K562 (cell line): ENCODE data around the gene AP3B1. TPM values are rescaled to one million over a fixed set of nuclear protein-coding genes. Genes with fewer than 3 reads are reported as not detected.

Experiments
- ATAC-seq: fragments of 200-7000 bp; cut with Tn5 transposase; 3 replicates; pipeline ENCODE4 v1.9.1; 2020; ENCODE audit warnings: moderate library complexity
- BruUV-seq: library from RNA; stranded (reverse); fragments of 400-500 nt; replicated peaks from 2 replicates; lab custom pipeline; 2021; lab: Mats Ljungman, UMichigan
- CTCF ChIA-PET: fragments of 300-600 bp; formaldehyde crosslinking; extraction: SDS; loops from one replicate; lab custom pipeline; 2021; ENCODE audit warnings: low intra/inter-chr PET ratio; lab: Yijun Ruan, JAX
- POLR2A ChIA-PET: fragments of 300-600, 350-650 bp; sonication (Branson Sonifier 250); formaldehyde crosslinking; extraction: SDS; loops from one replicate; lab custom pipeline; 2021; ENCODE audit warnings: antibody characterized with exemption, inconsistent platforms; lab: Yijun Ruan, JAX
- DNase-seq, 4 experiments: peaks; one replicate each; pipeline versions ENCODE4 v3.0.0 to v3.0.0-alpha.2; 2011 to 2018; ENCODE audit warnings: low spot score in 3 of 4, mixed read lengths in 3 of 4; ENCODE audit errors: extremely low read depth in 1 of 4
- FAIRE-seq: peaks from 2 replicates; lab custom pipeline; 2011; peaks lifted over from hg19 to GRCh38; lab: Jason Lieb, UNC
- H2AFZ ChIP-seq: 2 replicates; pipeline ENCODE4 v1.6.0; 2011; ENCODE audit warnings: low read depth, low read length, control low read depth, inconsistent platforms
- H3K27ac ChIP-seq: fragments of 200-600 bp; 3 replicates; pipeline ENCODE4 v1.8.0; 2011; ENCODE audit warnings: low read depth, mild to moderate bottlenecking, control low read depth, inconsistent platforms, low read length, moderate library complexity, mixed read lengths; ENCODE audit errors: extremely low read depth
- H3K27me3 ChIP-seq, 2 experiments: fragments of 300-600 bp in 1 of 2; 2 replicates in 1 of 2; 3 replicates in 1 of 2; pipeline versions ENCODE4 v1.6.0 to v1.8.0; 2011; ENCODE audit warnings: inconsistent platforms in 2 of 2, low read length in 2 of 2, mild to moderate bottlenecking in 1 of 2, mixed read lengths in 1 of 2, moderate library complexity in 1 of 2; ENCODE audit not compliant: control insufficient read depth in 2 of 2, insufficient read depth in 2 of 2
- H3K36me3 ChIP-seq: fragments of 300-600 bp; 3 replicates; pipeline ENCODE4 v1.8.0; 2011; ENCODE audit warnings: mild to moderate bottlenecking, low read length, inconsistent platforms; ENCODE audit not compliant: control insufficient read depth, insufficient read depth
- H3K4me1 ChIP-seq, 2 experiments: fragments of 200-600 bp in 1 of 2; replicated peaks in 1 of 2; 2 replicates in 1 of 2; 3 replicates in 1 of 2; pipeline versions ENCODE4 v1.5.1 to v1.8.0; 2011; ENCODE audit warnings: inconsistent platforms in 2 of 2, low read length in 2 of 2, mild to moderate bottlenecking in 1 of 2, mixed read lengths in 1 of 2, moderate library complexity in 1 of 2; ENCODE audit not compliant: control insufficient read depth in 2 of 2, insufficient read depth in 2 of 2
- H3K4me2 ChIP-seq: 2 replicates; pipeline ENCODE4 v1.6.1; 2011; ENCODE audit warnings: low read length, control low read depth, inconsistent platforms, mixed read lengths; ENCODE audit not compliant: insufficient read depth
- H3K4me3 ChIP-seq: fragments of 200-600 bp; sonication (generic), shearing (Covaris generic); 2 replicates; pipeline ENCODE4 v1.5.1; 2016; ENCODE audit warnings: control low read depth, inconsistent platforms
- H3K79me2 ChIP-seq: fragments of 200-600 bp; 3 replicates; pipeline ENCODE4 v1.8.0; 2011; ENCODE audit warnings: low read length, inconsistent platforms; ENCODE audit not compliant: control insufficient read depth, insufficient read depth
- H3K9ac ChIP-seq, 2 experiments: 2 replicates each; pipeline versions ENCODE4 v1.6.0 to v1.6.1; 2011; ENCODE audit warnings: low read depth in 2 of 2, low read length in 2 of 2, control low read depth in 1 of 2, inconsistent platforms in 1 of 2, mild to moderate bottlenecking in 1 of 2, mixed read lengths in 1 of 2; ENCODE audit not compliant: insufficient read depth in 1 of 2
- H3K9me1 ChIP-seq: one replicate; pipeline ENCODE4 v1.6.0; 2011; ENCODE audit warnings: inconsistent platforms, mild to moderate bottlenecking, low read length, moderate library complexity; ENCODE audit not compliant: control insufficient read depth, insufficient read depth
- H3K9me3 ChIP-seq: replicated peaks from 2 replicates; pipeline ENCODE4 v1.5.1; 2011; ENCODE audit warnings: low read depth, low read length, inconsistent platforms; ENCODE audit not compliant: control insufficient read depth, insufficient read depth
- H4K20me1 ChIP-seq: replicated peaks from 2 replicates; pipeline ENCODE4 v1.6.1; 2011; ENCODE audit warnings: low read length, inconsistent platforms, mixed read lengths; ENCODE audit not compliant: control insufficient read depth, insufficient read depth
- C11orf30 ChIP-seq: fragments of 450-650 bp; IDR thresholded peaks from 2 replicates; pipeline ENCODE4 v1.6.1; 2016; ENCODE audit warnings: low read depth, mild to moderate bottlenecking
- CREB5 ChIP-seq: fragments of 250-450 bp; sonication (Bioruptor Pico); IDR thresholded peaks from 2 replicates; pipeline ENCODE4 v1.5.0; 2020; ENCODE audit warnings: mild to moderate bottlenecking
- CREM ChIP-seq: IDR thresholded peaks from 2 replicates; pipeline ENCODE4 v1.6.1; 2014; ENCODE audit warnings: antibody characterized with exemption, low read depth
- GATA2 ChIP-seq: sonication (generic); formaldehyde crosslinking; IDR thresholded peaks from 2 replicates; pipeline ENCODE4 v1.4.0; 2020; ENCODE audit warnings: mild to moderate bottlenecking, missing genetic modification reagents
- HNRNPLL ChIP-seq: fragments of 200-400 bp; formaldehyde crosslinking; IDR thresholded peaks from 2 replicates; pipeline ENCODE4 v1.6.1; 2017; ENCODE audit warnings: low read length, low read depth, mild to moderate bottlenecking; ENCODE audit not compliant: poor library complexity, severe bottlenecking
- HSF4 ChIP-seq: fragments of 250-450 bp; sonication (Bioruptor Pico); IDR thresholded peaks from 2 replicates; pipeline ENCODE4 v2.1.2; 2022; ENCODE audit warnings: mild to moderate bottlenecking, moderate library complexity, borderline replicate concordance
- NR3C1 ChIP-seq: sonication (generic); formaldehyde crosslinking; IDR thresholded peaks from 2 replicates; pipeline ENCODE4 v1.8.1; 2022; ENCODE audit warnings: missing genetic modification reagents
- NR4A1 ChIP-seq, 2 experiments: fragments of 250-450 bp in 1 of 2; fragments of 450-650 bp in 1 of 2; sonication (Bioruptor Pico) in 1 of 2; IDR thresholded peaks; 2 replicates each; pipeline versions ENCODE4 v1.4.0 to v1.6.1; 2016 to 2020; ENCODE audit warnings: mild to moderate bottlenecking in 2 of 2, missing compliant biosample characterization in 1 of 2, missing genetic modification characterization in 1 of 2, moderate library complexity in 1 of 2
- PTRF ChIP-seq: fragments of 450-650 bp; IDR thresholded peaks from 2 replicates; pipeline ENCODE4 v1.6.1; 2016; ENCODE audit warnings: mild to moderate bottlenecking, missing genetic modification characterization, missing compliant biosample characterization
- STAT5B ChIP-seq: fragments of 250-450 bp; sonication (Bioruptor Pico); IDR thresholded peaks from 2 replicates; pipeline ENCODE4 v1.8.0; 2021; ENCODE audit warnings: mild to moderate bottlenecking, inconsistent platforms
- SUPT5H ChIP-seq: fragments of 450-650 bp; IDR thresholded peaks from 2 replicates; pipeline ENCODE4 v1.6.1; 2016
- TBL1XR1 ChIP-seq, 2 experiments: IDR thresholded peaks; 2 replicates each; pipeline ENCODE4 v1.6.1; 2012; ENCODE audit warnings: improper control_type of control experiment in 2 of 2, low read length in 2 of 2, mild to moderate bottlenecking in 1 of 2
- ZNF24 ChIP-seq: fragments of 450-650 bp; IDR thresholded peaks from 2 replicates; pipeline ENCODE4 v1.6.1; 2016
- ZNF280B ChIP-seq: fragments of 250-450 bp; sonication (Bioruptor Pico); IDR thresholded peaks from 2 replicates; pipeline ENCODE4 v1.5.1; 2021; ENCODE audit warnings: mild to moderate bottlenecking
- ZNF644 ChIP-seq: fragments of 200-800 bp; sonication (Bioruptor generic); IDR thresholded peaks from 2 replicates; pipeline ENCODE4 v1.6.1; 2016; ENCODE audit warnings: low read depth, missing genetic modification characterization, missing compliant biosample characterization
- WGBS: fragments of 100-300 bp; shearing (Covaris generic); methylation state at CpG from one replicate; pipeline ENCODE4 v1.1.6; 2016; ENCODE audit warnings: low coverage, mixed read lengths; ENCODE audit not compliant: insufficient coverage; ENCODE audit errors: missing lambda C conversion rate; 5-methylcytosine and 5-hydroxymethylcytosine counted together
- in situ Hi-C: fragments of 300-500 bp; cut with MboI; formaldehyde crosslinking; loops from 4 replicates; pipeline ENCODE4 v1.15.0; 2018; ENCODE audit warnings: inconsistent platforms, mixed read lengths
- intact Hi-C: fragments of 100-400 bp; cut with micrococcal nuclease; formaldehyde crosslinking; loops from 2 replicates; pipeline ENCODE4 v1.14.2; 2022
- polyA plus RNA-seq, 8 experiments: library from polyadenylated mRNA; depleted of rRNA in 4 of 8; stranded (reverse) in 5 of 8; unstranded in 3 of 8; fragments of >200 nt; fragmentation: Nextera tagmentation in 2 of 8; fragmentation: Illumina TruSeq in 1 of 8; extraction: Ambion mirVana in 2 of 8; extraction: Trizol in 1 of 8; gene quantifications; 2 replicates each; pipeline versions ENCODE4 v1.2.1 to v1.2.3, GENCODE V29; 2011 to 2014; ENCODE audit warnings: inconsistent platforms in 1 of 8, missing spikeins in 1 of 8
- total RNA-seq, 7 experiments: library from RNA; depleted of rRNA in 6 of 7; stranded (reverse); fragments of >200 nt in 6 of 7; fragmentation: Illumina TruSeq in 2 of 7; extraction: Trizol in 2 of 7; gene quantifications; 2 replicates each; pipeline versions ENCODE4 v1.2.1 to v1.2.3, GENCODE V29; 2011 to 2021; ENCODE audit warnings: low replicate concordance in 1 of 7

AP3B1 gene
- total and polyA plus RNA-seq, 9 of the 15 experiments (the other 6 are each of a cell fraction or from before 2014, with no cell fraction given): 21.1 to 61.8 (median 42.2) TPM

DNA sequence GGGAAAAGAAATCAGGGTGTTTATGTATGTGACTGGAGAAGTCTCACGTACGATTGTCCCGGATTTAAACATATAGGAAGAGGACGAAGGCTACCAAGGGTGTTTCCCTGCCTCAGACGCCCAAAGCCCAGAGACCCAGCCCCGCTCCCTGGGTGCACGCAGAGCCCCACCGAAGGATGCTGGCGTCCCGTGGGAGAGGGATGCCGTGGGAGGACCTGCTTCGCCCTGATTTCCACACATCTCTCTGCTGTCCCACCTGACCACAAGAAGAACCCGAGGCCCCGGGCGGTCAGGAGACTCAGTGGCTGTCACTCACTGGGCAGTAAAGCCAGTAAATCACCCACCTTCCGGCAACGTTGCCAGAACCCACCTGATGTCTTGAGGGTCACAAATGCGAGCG is 306.5 kb downstream of the AP3B1 start:
- H3K27ac ChIP-seq: no peak overlapping the region
- no peak for ATAC-seq
- peaks cover 0 to 6% of the 10 kb centered on the region in 2 experiments; a peak in 2 of 5 replicates for H3K4me1 ChIP-seq
- H2AFZ ChIP-seq: no peak overlapping the region
- no peak overlapping the region for H3K9ac ChIP-seq
- POLR2A ChIA-PET: no interaction called here
- no peaks in the 10 kb centered on the region for H3K9me1 ChIP-seq
- no peaks in the 10 kb centered on the region for H3K36me3 ChIP-seq
- no peaks in the 10 kb centered on the region; the same call in 1 of the 2 replicates for H4K20me1 ChIP-seq
- WGBS: 54% methylated on average over 16 of the region's 19 CpGs
- H3K4me2 ChIP-seq: no peak overlapping the region
- intact Hi-C loops (loop anchor here (10.0 kb wide), 2 partner anchors 123 to 343 kb away; no protein-coding TSS in a partner anchor), in situ Hi-C loops (no loop called here)
- no TSS peak for BruUV-seq
- CTCF ChIA-PET: no interaction called here
- H3K79me2 ChIP-seq: no peaks in the 10 kb centered on the region
- no peak for FAIRE-seq
- H3K9me3 ChIP-seq: no peaks in the 10 kb centered on the region
- peaks cover 0 to 7% of the 10 kb centered on the region in 2 experiments; a peak in 3 of 5 replicates for H3K27me3 ChIP-seq
- H3K4me3 ChIP-seq: no peak overlapping the region
- no peak for DNase-seq
- TF ChIP-seq TBL1XR1 (IDR thresholded peaks at IDR 0.05; ENCODE audit: low read length in 2 of 2) (no peak), PTRF (tag) (no peak), SUPT5H (no peak), ZNF280B (CRISPR knock-in tag) (no peak), C11orf30 (no peak), NR3C1 (no peak), ZNF24 (no peak), CREM (no peak), ZNF644 (tag) (no peak), GATA2 (CRISPR knock-in tag) (no peak), NR4A1 (CRISPR knock-in tag; IDR thresholded peaks at IDR 0.05) (no peak), NR4A1 (tag; IDR thresholded peaks at IDR 0.05) (no peak), HSF4 (no peak), CREB5 (no peak), STAT5B (no peak), HNRNPLL (no peak)
- TF ChIP-seq, all 486 proteins: peak for 0
